Glomerular visceral epithelial cell (primary cell): ENCODE data around the gene MGAT5.

Source experiments
- DNase-seq: peaks from one replicate; pipeline ENCODE4 v3.0.0-alpha.2; 2016; ENCODE audit errors: extremely low spot score

The MGAT5 gene

DNA sequence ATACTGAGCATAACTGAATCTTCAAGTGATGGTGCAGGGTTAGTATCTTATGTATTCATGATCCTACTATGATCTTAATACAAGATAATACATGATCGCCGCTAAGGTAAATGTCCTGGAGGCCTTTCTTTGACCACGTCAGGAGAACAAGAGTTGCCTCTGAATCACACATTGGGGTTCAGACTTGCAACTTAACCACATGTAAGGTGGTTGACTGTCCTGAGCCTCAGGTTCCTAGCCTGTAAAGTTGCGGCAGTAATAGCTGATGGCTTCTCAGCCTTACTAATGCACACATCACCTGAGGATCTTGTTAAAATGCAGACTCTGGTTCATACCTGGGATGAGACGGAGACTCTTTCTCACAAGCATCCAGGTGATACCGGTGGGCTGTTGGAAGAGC lies 112.5 kb downstream of the MGAT5 start:
- DNase-seq: no peak

GRCh38 chr2:134367213-134367612 lies 113.3 kb downstream of the MGAT5 start:
- no peak for DNase-seq

GRCh38 chr2:134368009-134368817 lies 114.3 kb downstream of the MGAT5 start:
- peak; percentile 24 for DNase-seq

- DNase-seq: no peak
Observed at GRCh38 chr2:134369220-134369902, 115.5 kb downstream of the MGAT5 start.

GRCh38 chr2:134370655-134371445 lies 117.0 kb downstream of the MGAT5 start:
- no peak for DNase-seq

- DNase-seq: peak; percentile 35
Observed at GRCh38 chr2:134372141-134372540, 118.3 kb downstream of the MGAT5 start.

DNA sequence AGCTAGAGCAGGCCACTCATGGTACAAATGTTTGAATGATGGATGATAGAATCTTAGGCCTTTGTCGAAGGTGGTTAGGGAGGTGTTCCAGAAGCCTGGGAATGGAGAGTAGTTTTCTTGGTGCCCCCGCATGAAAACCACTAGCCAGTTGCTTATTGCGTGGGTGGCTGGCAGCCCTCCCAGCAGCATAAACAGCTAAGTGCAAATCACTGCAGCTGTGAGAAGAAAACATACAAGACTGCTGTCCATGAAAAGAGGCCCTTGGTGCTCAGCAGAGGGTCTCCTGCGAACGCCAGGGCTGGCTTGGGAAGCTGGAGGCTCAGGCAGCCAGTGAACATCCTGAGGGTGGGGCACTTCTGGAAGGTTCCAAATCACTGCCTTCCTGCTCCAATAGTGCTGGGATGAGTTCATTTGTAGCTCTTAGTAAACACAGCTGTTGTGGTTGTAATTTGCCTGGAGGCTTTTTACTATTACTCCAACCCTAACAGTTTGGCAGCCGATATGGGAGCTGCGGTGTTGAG lies 118.8 kb downstream of the MGAT5 start:
- peak; percentile 43 for DNase-seq

DNA sequence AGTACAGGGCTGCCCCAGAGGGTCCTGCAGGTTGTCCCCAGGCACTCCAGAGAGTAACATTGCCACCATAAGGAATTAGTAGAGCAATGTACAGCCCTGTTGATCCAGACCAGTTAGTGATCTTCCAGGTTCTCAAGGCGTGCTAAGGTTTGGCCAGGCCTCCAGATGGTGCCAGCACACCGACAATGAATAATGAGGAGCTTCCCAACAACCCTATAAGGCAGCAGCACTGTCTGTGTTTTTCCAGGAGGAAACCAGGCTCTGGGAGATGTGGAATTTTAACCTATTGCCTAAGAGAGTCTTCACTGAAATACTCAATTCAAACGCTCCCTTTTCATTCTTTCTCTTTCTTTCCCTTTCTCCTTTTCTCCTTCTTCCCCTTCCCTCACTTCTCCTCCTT lies 122.1 kb downstream of the MGAT5 start:
- DNase-seq: no peak

- no peak for DNase-seq
Observed at GRCh38 chr2:134377730-134378129, 123.9 kb downstream of the MGAT5 start.

DNA sequence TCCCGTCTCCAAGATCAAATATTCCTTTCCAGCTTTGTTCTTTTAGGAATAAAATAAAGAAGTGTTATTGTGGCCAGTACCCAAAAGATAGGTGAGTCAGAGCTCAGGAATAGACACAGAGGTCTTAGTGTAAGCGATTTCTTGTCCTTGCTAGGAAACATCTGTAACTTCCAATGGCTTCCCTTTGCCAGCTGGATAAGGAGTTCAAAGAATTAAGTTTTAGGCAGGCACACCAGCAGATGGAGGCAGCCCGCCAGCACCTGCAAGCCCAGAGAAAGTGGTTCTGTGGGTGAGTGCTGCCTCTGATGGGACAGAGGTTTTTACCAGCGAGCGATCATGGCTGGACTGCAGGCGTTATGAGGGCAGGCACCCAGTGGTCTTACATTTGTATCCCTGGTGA lies 125.4 kb downstream of the MGAT5 start:
- DNase-seq: no peak

DNA sequence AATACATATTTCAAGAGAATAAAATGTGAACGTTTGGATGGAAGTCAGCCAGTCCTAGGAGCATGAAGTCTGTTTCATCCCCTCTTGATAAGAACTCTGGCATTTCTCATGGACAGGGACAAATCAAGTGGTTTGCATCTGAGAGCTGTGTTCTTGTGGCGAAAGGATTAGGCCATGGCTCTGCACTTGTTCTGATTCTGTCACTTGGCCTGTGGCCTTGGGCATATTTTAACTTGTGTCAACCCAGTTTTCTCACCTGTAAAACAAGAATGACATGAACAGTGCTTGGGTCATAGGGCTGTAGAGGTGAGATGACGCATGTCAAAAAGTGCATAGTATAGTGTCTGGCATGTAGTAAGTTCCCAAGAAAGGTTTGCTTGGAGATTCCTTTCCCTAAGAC lies 125.8 kb downstream of the MGAT5 start:
- DNase-seq: no peak

DNA sequence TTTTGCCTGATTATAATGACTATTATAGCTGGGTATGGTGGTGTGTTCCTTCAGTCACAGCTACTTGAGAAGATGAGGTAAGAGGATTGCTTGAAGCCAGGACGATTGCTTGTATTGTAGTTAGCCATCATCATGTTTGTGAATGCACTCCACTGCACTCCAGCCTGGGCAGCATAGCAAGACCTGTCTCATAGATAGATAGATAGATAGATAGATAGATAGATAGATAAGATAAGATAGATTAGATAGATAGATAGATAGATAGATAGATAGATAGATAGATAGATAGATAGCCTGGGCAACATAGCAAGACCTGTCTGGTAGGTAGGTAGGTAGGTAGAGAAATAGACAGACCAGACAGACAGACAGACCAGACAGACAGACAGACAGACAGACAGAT lies 127.3 kb downstream of the MGAT5 start:
- DNase-seq: no peak

GRCh38 chr2:134384131-134384530 lies 130.3 kb downstream of the MGAT5 start:
- DNase-seq: no peak

DNA sequence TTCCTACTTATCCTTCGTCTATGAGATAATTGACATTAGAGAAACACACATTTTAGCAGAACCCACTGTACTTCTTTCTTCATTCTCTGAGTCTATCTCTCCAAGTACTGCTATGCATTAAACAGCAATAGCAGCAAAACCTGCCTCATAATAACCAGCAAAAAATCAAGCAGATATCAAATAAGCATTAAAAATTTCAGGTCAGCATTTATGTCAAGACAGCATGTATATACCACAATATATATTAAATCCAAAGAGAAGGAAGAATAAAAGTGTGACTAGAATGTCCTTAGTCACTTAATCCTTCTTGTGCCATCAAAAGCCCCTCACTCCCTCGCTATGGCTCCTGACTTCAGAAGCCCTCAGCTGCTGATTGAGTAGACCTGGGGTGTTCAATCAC lies 131.3 kb downstream of the MGAT5 start:
- DNase-seq: no peak

GRCh38 chr2:134386310-134386709 lies 132.4 kb downstream of the MGAT5 start:
- DNase-seq: no peak

DNA sequence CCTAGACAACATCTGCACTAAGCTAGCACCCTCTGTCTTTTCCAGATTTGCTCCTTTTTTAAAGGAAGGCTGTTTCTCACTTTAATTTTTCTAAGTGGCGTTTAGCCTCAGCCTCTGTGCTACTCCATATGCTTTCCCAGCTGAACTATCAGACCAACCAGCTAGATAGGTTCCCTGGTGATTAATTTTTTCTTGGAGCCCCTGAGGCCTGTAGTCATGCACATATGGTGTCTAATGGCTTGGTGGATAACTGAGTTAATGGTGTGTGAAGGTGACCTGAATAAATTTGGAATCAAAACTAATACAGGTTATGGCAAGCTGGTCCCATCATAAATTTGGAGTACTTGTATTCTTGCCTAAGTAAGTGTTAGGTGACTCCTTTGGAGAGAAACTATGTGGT lies 135.5 kb downstream of the MGAT5 start:
- DNase-seq: no peak

GRCh38 chr2:134391751-134392160 lies 137.9 kb downstream of the MGAT5 start:
- DNase-seq: peak; percentile 47

- DNase-seq: no peak
Observed at GRCh38 chr2:134392442-134393074, 138.7 kb downstream of the MGAT5 start.

GRCh38 chr2:134393075-134393461 lies 139.2 kb downstream of the MGAT5 start:
- no peak for DNase-seq

GRCh38 chr2:134395779-134396178 lies 141.9 kb downstream of the MGAT5 start:
- DNase-seq: no peak

- no peak for DNase-seq
Observed at GRCh38 chr2:134396493-134396892, 142.6 kb downstream of the MGAT5 start.
